Measurements from ENCODE around the gene CC2D1A.

CC2D1A gene

DNA sequence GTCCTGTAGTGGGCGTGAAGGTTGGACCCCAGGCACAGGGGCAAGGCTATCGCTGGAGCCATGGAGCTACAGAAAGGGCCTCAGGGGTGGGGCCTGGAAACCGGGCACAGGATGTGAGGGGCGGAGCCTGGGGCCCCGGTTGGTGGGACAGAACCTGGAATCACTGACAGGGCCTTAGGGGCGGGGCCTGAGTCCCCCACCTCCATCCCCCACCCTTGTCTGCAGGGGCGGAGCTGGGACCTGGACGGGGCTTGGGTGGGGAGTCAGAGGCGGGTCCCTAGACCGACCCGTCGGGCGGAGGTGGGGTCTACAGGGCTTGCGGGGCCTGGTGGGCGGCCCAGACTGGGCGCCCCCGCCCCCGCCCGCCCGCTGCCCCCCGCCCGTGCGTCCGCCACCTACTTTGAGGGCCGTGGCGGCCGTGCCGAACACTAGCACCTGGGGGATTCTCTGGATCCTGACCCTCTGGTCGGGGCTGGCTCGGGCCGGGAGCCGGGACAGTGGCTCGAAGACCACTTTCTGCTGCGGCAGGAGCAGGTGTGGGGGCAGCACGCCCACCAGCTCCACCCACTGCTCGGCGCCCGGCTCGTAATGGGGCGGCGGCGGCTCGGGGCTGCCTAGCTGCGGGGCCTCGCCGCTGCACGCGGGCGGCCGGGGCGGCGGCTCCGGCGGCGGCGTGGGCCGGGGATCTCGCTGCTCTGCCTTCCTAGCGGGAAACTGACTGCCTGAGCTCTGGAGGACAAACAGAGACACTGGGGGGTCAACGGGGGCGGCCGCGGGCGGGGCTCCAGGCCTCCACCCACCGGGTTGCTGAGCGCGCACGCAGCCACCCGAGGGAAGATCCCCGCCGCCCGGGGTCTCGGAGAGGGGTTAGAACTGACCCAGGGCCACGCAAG is 72.6 kb downstream of the CC2D1A start:
- DNase-seq: peak in 28 of 51 donors; percentile 6 to 55 (median 32)

- no peak for DNase-seq
Measured at GRCh38 chr19:13979244-13979615, 73.2 kb downstream of the CC2D1A start.

DNA sequence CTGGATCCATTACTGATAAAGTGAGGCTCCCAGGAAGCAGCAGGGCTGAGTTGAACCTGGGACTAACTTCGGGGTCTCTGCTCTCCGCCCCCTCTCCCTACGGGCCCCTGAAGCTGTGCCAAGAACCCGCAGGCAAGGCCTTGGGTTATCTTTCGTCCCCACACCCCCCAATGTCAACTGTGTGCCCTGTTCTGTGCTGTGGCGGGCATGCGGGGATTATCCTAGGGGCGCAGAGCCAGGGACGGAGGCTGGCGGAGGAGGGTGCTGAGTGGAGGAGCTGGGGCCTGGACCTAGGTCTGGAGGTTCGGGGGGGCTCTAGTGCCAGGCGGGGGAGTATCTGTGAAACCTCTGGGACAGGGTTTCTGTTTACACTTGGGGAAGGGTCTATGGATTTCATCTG is 73.7 kb downstream of the CC2D1A start:
- DNase-seq: no peak

GRCh38 chr19:13980340-13980739 is 74.3 kb downstream of the CC2D1A start:
- no peak for DNase-seq
